ENCODE measurements around the gene SLC23A1.

The SLC23A1 gene

GRCh38 chr5:139383275-139383992 lies at the start of gene SLC23A1:
Gene SLC23A1, minus strand, starts transcription at chr5:139383297. Its CDS starts 44 bp downstream, at chr5:139383253.
- peaks cover 7% of the 10 kb centered on the region; the same call in 1 of the 2 replicates for H3K4me1 ChIP-seq (ENCODE audit: insufficient read depth, low read length)
- no peak within 1 kb of the TSS for H3K27ac ChIP-seq (ENCODE audit: low read length)
- H3K36me3 ChIP-seq (ENCODE audit: insufficient read depth, low read depth, low read length): no peaks in the 10 kb centered on the region

GRCh38 chr5:139431706-139432105 lies 48.6 kb upstream of the SLC23A1 start:
- H3K27ac ChIP-seq (ENCODE audit: low read length): no peak overlapping the region
- H3K9me3 ChIP-seq (ENCODE audit: insufficient read depth, low read depth, low read length): no peaks in the 10 kb centered on the region
- no peak overlapping the region for H3K9ac ChIP-seq (ENCODE audit: low read depth, low read length)
- peaks cover 34% of the 10 kb centered on the region for H3K36me3 ChIP-seq (ENCODE audit: insufficient read depth, low read depth, low read length)
- no peaks in the 10 kb centered on the region for H3K27me3 ChIP-seq (ENCODE audit: insufficient read depth, low read length)
- H3K4me1 ChIP-seq (ENCODE audit: insufficient read depth, low read length): no peaks in the 10 kb centered on the region
- no peak overlapping the region for H3K4me3 ChIP-seq (ENCODE audit: low read length)

More at GRCh38 chr5:139383275-139383992, at the start of gene SLC23A1:
- no peak within 1 kb of the TSS for H3K9ac ChIP-seq (ENCODE audit: low read depth, low read length)
- H3K9me3 ChIP-seq (ENCODE audit: insufficient read depth, low read depth, low read length): no peaks in the 10 kb centered on the region
- no peak within 1 kb of the TSS for H3K4me3 ChIP-seq (ENCODE audit: low read length)
- H3K27me3 ChIP-seq (ENCODE audit: insufficient read depth, low read length): no peaks in the 10 kb centered on the region

GRCh38 chr5:139430015-139430414 lies 46.9 kb upstream of the SLC23A1 start:
- no peak overlapping the region for H3K27ac ChIP-seq (ENCODE audit: low read length)
- no peaks in the 10 kb centered on the region for H3K4me1 ChIP-seq (ENCODE audit: insufficient read depth, low read length)
- no peaks in the 10 kb centered on the region for H3K9me3 ChIP-seq (ENCODE audit: insufficient read depth, low read depth, low read length)
- H3K9ac ChIP-seq (ENCODE audit: low read depth, low read length): no peak overlapping the region
- no peak overlapping the region for H3K4me3 ChIP-seq (ENCODE audit: low read length)
- H3K36me3 ChIP-seq (ENCODE audit: insufficient read depth, low read depth, low read length): peaks cover 49% of the 10 kb centered on the region
- no peaks in the 10 kb centered on the region for H3K27me3 ChIP-seq (ENCODE audit: insufficient read depth, low read length)

- Histone ChIP-seq H3K4me1 (ENCODE audit: insufficient read depth, low read length) (no peaks in the 10 kb centered on the region), H3K9ac (ENCODE audit: low read depth, low read length) (no peak overlapping the region), H3K4me3 (ENCODE audit: low read length) (no peak overlapping the region), H3K36me3 (ENCODE audit: insufficient read depth, low read depth, low read length) (peaks cover 69% of the 10 kb centered on the region), H3K27ac (ENCODE audit: low read length) (no peak overlapping the region), H3K9me3 (ENCODE audit: insufficient read depth, low read depth, low read length) (no peaks in the 10 kb centered on the region), H3K27me3 (ENCODE audit: insufficient read depth, low read length) (no peaks in the 10 kb centered on the region)
Measured at GRCh38 chr5:139426203-139426885, 43.2 kb upstream of the SLC23A1 start.

- no peak overlapping the region for H3K4me3 ChIP-seq (ENCODE audit: low read length)
- H3K36me3 ChIP-seq (ENCODE audit: insufficient read depth, low read depth, low read length): peaks cover 76% of the 10 kb centered on the region
- H3K27ac ChIP-seq (ENCODE audit: low read length): no peak overlapping the region
- no peak overlapping the region for H3K9ac ChIP-seq (ENCODE audit: low read depth, low read length)
- no peaks in the 10 kb centered on the region for H3K4me1 ChIP-seq (ENCODE audit: insufficient read depth, low read length)
- H3K27me3 ChIP-seq (ENCODE audit: insufficient read depth, low read length): no peaks in the 10 kb centered on the region
- H3K9me3 ChIP-seq (ENCODE audit: insufficient read depth, low read depth, low read length): no peaks in the 10 kb centered on the region
Measured at GRCh38 chr5:139425497-139425896, 42.4 kb upstream of the SLC23A1 start.

- H3K27me3 ChIP-seq (ENCODE audit: insufficient read depth, low read length): no peaks in the 10 kb centered on the region
- no peaks in the 10 kb centered on the region for H3K9me3 ChIP-seq (ENCODE audit: insufficient read depth, low read depth, low read length)
- peaks cover 8% of the 10 kb centered on the region; the same call in 1 of the 2 replicates for H3K4me1 ChIP-seq (ENCODE audit: insufficient read depth, low read length)
- H3K27ac ChIP-seq (ENCODE audit: low read length): no peak overlapping the region
- H3K36me3 ChIP-seq (ENCODE audit: insufficient read depth, low read depth, low read length): peaks cover 74% of the 10 kb centered on the region
- no peak overlapping the region for H3K9ac ChIP-seq (ENCODE audit: low read depth, low read length)
- no peak overlapping the region for H3K4me3 ChIP-seq (ENCODE audit: low read length)
Measured at GRCh38 chr5:139422307-139422893, 39.3 kb upstream of the SLC23A1 start.

- no peak overlapping the region for H3K27ac ChIP-seq (ENCODE audit: low read length)
- H3K4me1 ChIP-seq (ENCODE audit: insufficient read depth, low read length): peaks cover 8% of the 10 kb centered on the region; the same call in 1 of the 2 replicates
- H3K4me3 ChIP-seq (ENCODE audit: low read length): no peak overlapping the region
- H3K9me3 ChIP-seq (ENCODE audit: insufficient read depth, low read depth, low read length): no peaks in the 10 kb centered on the region
- no peaks in the 10 kb centered on the region for H3K27me3 ChIP-seq (ENCODE audit: insufficient read depth, low read length)
- H3K9ac ChIP-seq (ENCODE audit: low read depth, low read length): no peak overlapping the region
- peaks cover 60% of the 10 kb centered on the region for H3K36me3 ChIP-seq (ENCODE audit: insufficient read depth, low read depth, low read length)
Measured at GRCh38 chr5:139419226-139420192, 36.4 kb upstream of the SLC23A1 start.

GRCh38 chr5:139418793-139419192 lies 35.7 kb upstream of the SLC23A1 start:
- no peak overlapping the region for H3K9ac ChIP-seq (ENCODE audit: low read depth, low read length)
- H3K36me3 ChIP-seq (ENCODE audit: insufficient read depth, low read depth, low read length): peaks cover 61% of the 10 kb centered on the region
- H3K4me1 ChIP-seq (ENCODE audit: insufficient read depth, low read length): peaks cover 8% of the 10 kb centered on the region; the same call in 1 of the 2 replicates
- no peak overlapping the region for H3K27ac ChIP-seq (ENCODE audit: low read length)
- no peak overlapping the region for H3K4me3 ChIP-seq (ENCODE audit: low read length)
- H3K27me3 ChIP-seq (ENCODE audit: insufficient read depth, low read length): no peaks in the 10 kb centered on the region
- H3K9me3 ChIP-seq (ENCODE audit: insufficient read depth, low read depth, low read length): no peaks in the 10 kb centered on the region

- Histone ChIP-seq H3K36me3 (ENCODE audit: insufficient read depth, low read depth, low read length) (peaks cover 64% of the 10 kb centered on the region), H3K27me3 (ENCODE audit: insufficient read depth, low read length) (no peaks in the 10 kb centered on the region), H3K4me1 (ENCODE audit: insufficient read depth, low read length) (peaks cover 8% of the 10 kb centered on the region; the same call in 1 of the 2 replicates), H3K9me3 (ENCODE audit: insufficient read depth, low read depth, low read length) (no peaks in the 10 kb centered on the region), H3K9ac (ENCODE audit: low read depth, low read length) (no peak overlapping the region), H3K4me3 (ENCODE audit: low read length) (no peak overlapping the region), H3K27ac (ENCODE audit: low read length) (no peak overlapping the region)
Measured at GRCh38 chr5:139417214-139417613, 34.1 kb upstream of the SLC23A1 start.

GRCh38 chr5:139416651-139417050 lies 33.6 kb upstream of the SLC23A1 start:
- no peak overlapping the region for H3K4me3 ChIP-seq (ENCODE audit: low read length)

GRCh38 chr5:139415869-139416268 lies 32.8 kb upstream of the SLC23A1 start:
- Histone ChIP-seq H3K27ac (ENCODE audit: low read length) (no peak overlapping the region), H3K9me3 (ENCODE audit: insufficient read depth, low read depth, low read length) (no peaks in the 10 kb centered on the region), H3K36me3 (ENCODE audit: insufficient read depth, low read depth, low read length) (peaks cover 55% of the 10 kb centered on the region), H3K9ac (ENCODE audit: low read depth, low read length) (no peak overlapping the region), H3K4me1 (ENCODE audit: insufficient read depth, low read length) (peaks cover 8% of the 10 kb centered on the region; the same call in 1 of the 2 replicates), H3K4me3 (ENCODE audit: low read length) (no peak overlapping the region), H3K27me3 (ENCODE audit: insufficient read depth, low read length) (no peaks in the 10 kb centered on the region)

More at GRCh38 chr5:139416651-139417050, 33.6 kb upstream of the SLC23A1 start:
- H3K27me3 ChIP-seq (ENCODE audit: insufficient read depth, low read length): no peaks in the 10 kb centered on the region
- peaks cover 8% of the 10 kb centered on the region; the same call in 1 of the 2 replicates for H3K4me1 ChIP-seq (ENCODE audit: insufficient read depth, low read length)
- H3K27ac ChIP-seq (ENCODE audit: low read length): no peak overlapping the region
- no peaks in the 10 kb centered on the region for H3K9me3 ChIP-seq (ENCODE audit: insufficient read depth, low read depth, low read length)
- H3K9ac ChIP-seq (ENCODE audit: low read depth, low read length): no peak overlapping the region
- peaks cover 63% of the 10 kb centered on the region for H3K36me3 ChIP-seq (ENCODE audit: insufficient read depth, low read depth, low read length)

Measured in iPS-20b (cell line).